ENCODE measurements around the gene BET1L. TPM values are rescaled to one million over a fixed set of nuclear protein-coding genes. Genes with fewer than 3 reads are reported as not detected.

BET1L gene
- total RNA-seq, 2 donors from 2014 or later = 52.1 to 54.8 TPM

GRCh38 chr11:232783-233565 is 25.8 kb upstream of the BET1L start:
- Histone ChIP-seq H3K27ac (no peak overlapping the region), H3K4me1 (replicated peaks) (no peaks in the 10 kb centered on the region), H3K36me3 (no peaks in the 10 kb centered on the region), H3K9me3 (no peaks in the 10 kb centered on the region), H3K4me3 (no peak overlapping the region), H3K27me3 (replicated peaks; ENCODE audit: insufficient read depth) (no peaks in the 10 kb centered on the region)
- DNase-seq (ENCODE audit: low spot score) = no peak
- intact Hi-C loops (cut with DNase I) = loop anchor here (10.0 kb wide), 1 partner anchor 272 kb away; the partner anchor contains the start of gene RNH1
- WGBS = 88% methylated on average over 20 of the region's 20 CpGs
- TF ChIP-seq POLR2AphosphoS5 (IDR thresholded peaks at IDR 0.05) (no peak), POLR2A (IDR thresholded peaks at IDR 0.05) (no peak), CTCF (IDR thresholded peaks at IDR 0.05) (no peak)

- no peaks in the 10 kb centered on the region for H3K36me3 ChIP-seq
- 93% methylated on average over 10 of the region's 10 CpGs for WGBS
- intact Hi-C loops (cut with DNase I) = loop anchor here (10.0 kb wide), 1 partner anchor 274 kb away; the partner anchor contains the start of gene RNH1
Measured at GRCh38 chr11:230431-230830, 23.2 kb upstream of the BET1L start.

GRCh38 chr11:227824-228379 is 20.7 kb upstream of the BET1L start:
- no peak for DNase-seq (ENCODE audit: low spot score)

More at GRCh38 chr11:230431-230830, 23.2 kb upstream of the BET1L start:
- no peak for TF ChIP-seq POLR2AphosphoS5 (IDR thresholded peaks at IDR 0.05)
- TF ChIP-seq POLR2A (IDR thresholded peaks at IDR 0.05) = no peak
- no peak for TF ChIP-seq CTCF (IDR thresholded peaks at IDR 0.05)
- Histone ChIP-seq H3K9me3 (no peaks in the 10 kb centered on the region), H3K4me3 (no peak overlapping the region), H3K27ac (no peak overlapping the region), H3K27me3 (replicated peaks; ENCODE audit: insufficient read depth) (no peaks in the 10 kb centered on the region), H3K4me1 (replicated peaks) (no peaks in the 10 kb centered on the region)
- no peak for DNase-seq (ENCODE audit: low spot score)

GRCh38 chr11:225734-226453 is 18.7 kb upstream of the BET1L start:
- no peak for TF ChIP-seq POLR2A (IDR thresholded peaks at IDR 0.05)
- no peak for TF ChIP-seq POLR2AphosphoS5 (IDR thresholded peaks at IDR 0.05)
- no peak for TF ChIP-seq CTCF (IDR thresholded peaks at IDR 0.05)
- Histone ChIP-seq H3K9me3 (no peaks in the 10 kb centered on the region), H3K4me3 (no peak overlapping the region), H3K27me3 (replicated peaks; ENCODE audit: insufficient read depth) (no peaks in the 10 kb centered on the region), H3K27ac (no peak overlapping the region), H3K4me1 (replicated peaks) (no peaks in the 10 kb centered on the region), H3K36me3 (no peaks in the 10 kb centered on the region)
- 96% methylated on average over 10 of the region's 10 CpGs for WGBS
- intact Hi-C loops (cut with DNase I) = no loop called here
- no peak for DNase-seq (ENCODE audit: low spot score)

More at GRCh38 chr11:227824-228379, 20.7 kb upstream of the BET1L start:
- Histone ChIP-seq H3K4me3 (no peak overlapping the region), H3K4me1 (replicated peaks) (no peaks in the 10 kb centered on the region), H3K27ac (no peak overlapping the region), H3K9me3 (no peaks in the 10 kb centered on the region), H3K27me3 (replicated peaks; ENCODE audit: insufficient read depth) (no peaks in the 10 kb centered on the region), H3K36me3 (no peaks in the 10 kb centered on the region)
- intact Hi-C loops (cut with DNase I) = no loop called here
- WGBS = 86% methylated on average over 6 of the region's 6 CpGs
- TF ChIP-seq CTCF (IDR thresholded peaks at IDR 0.05) (no peak), POLR2A (IDR thresholded peaks at IDR 0.05) (no peak), POLR2AphosphoS5 (IDR thresholded peaks at IDR 0.05) (no peak)

Data from prostate gland (tissue), 2 donors.